GM12801 (cell line): ENCODE data around the gene TAAR6.

ENCODE experiments used
- CTCF ChIP-seq: IDR thresholded peaks from one replicate; pipeline ENCODE4 v1.5.1; 2011; ENCODE audit warnings: control low read depth; ENCODE audit not compliant: insufficient read length; ENCODE audit errors: extremely low read depth

The TAAR6 gene

GRCh38 chr6:132570221-132570777 is at the start of gene TAAR6:
TSS of gene TAAR6 (plus strand) at chr6:132570322. CDS start at chr6:132570322, 0 bp downstream.
- no peak for TF ChIP-seq CTCF

GRCh38 chr6:132520953-132521352 is 49.2 kb upstream of the TAAR6 start:
- TF ChIP-seq CTCF, result no peak

GRCh38 chr6:132524646-132525045 is 45.5 kb upstream of the TAAR6 start:
- no peak for TF ChIP-seq CTCF

- TF ChIP-seq CTCF, result no peak
Observed at GRCh38 chr6:132525866-132526265, 44.3 kb upstream of the TAAR6 start.

GRCh38 chr6:132526461-132526860 is 43.7 kb upstream of the TAAR6 start:
- TF ChIP-seq CTCF, result no peak

- TF ChIP-seq CTCF, result no peak
Observed at GRCh38 chr6:132527791-132528190, 42.3 kb upstream of the TAAR6 start.

- TF ChIP-seq CTCF, result no peak
Observed at GRCh38 chr6:132530293-132530974, 39.7 kb upstream of the TAAR6 start.
